Liver (tissue), 9 donors: Measurements from ENCODE around the gene RSPH4A. TPM values are rescaled to one million over a fixed set of nuclear protein-coding genes. Genes with fewer than 3 reads are reported as not detected.

Experiments used
- DNase-seq: peaks from one replicate; pipeline ENCODE4 v3.0.0-alpha.2; 2017; ENCODE audit warnings: low spot score
- H3K27ac ChIP-seq, 2 donors: one replicate each; pipeline ENCODE4 v1.7.0; 2013; ENCODE audit warnings: inconsistent platforms in 2 of 2, low read length in 2 of 2, control low read depth in 1 of 2, low read depth in 1 of 2, mild to moderate bottlenecking in 1 of 2
- H3K27me3 ChIP-seq, 4 donors: one replicate each; pipeline versions ENCODE4 v1.6.1 to v1.7.0; 2013; ENCODE audit warnings: low read length in 3 of 4, inconsistent platforms in 1 of 4, mild to moderate bottlenecking in 1 of 4, moderate library complexity in 1 of 4; ENCODE audit not compliant: control insufficient read depth in 4 of 4, insufficient read depth in 4 of 4
- H3K36me3 ChIP-seq, 4 donors: one replicate each; pipeline versions ENCODE4 v1.6.1 to v1.7.0; 2013; ENCODE audit warnings: low read length in 3 of 4, mild to moderate bottlenecking in 3 of 4, low read depth in 1 of 4, moderate library complexity in 1 of 4; ENCODE audit not compliant: control insufficient read depth in 4 of 4, insufficient read depth in 3 of 4
- H3K4me1 ChIP-seq, 4 donors: one replicate each; pipeline versions ENCODE4 v1.6.1 to v1.7.0; 2013; ENCODE audit warnings: low read length in 3 of 4, mild to moderate bottlenecking in 3 of 4, moderate library complexity in 1 of 4; ENCODE audit not compliant: control insufficient read depth in 4 of 4, insufficient read depth in 4 of 4
- H3K4me3 ChIP-seq, 3 donors: one replicate each; pipeline versions ENCODE4 v1.6.1 to v1.7.0; 2013; ENCODE audit warnings: low read length in 3 of 3, control low read depth in 1 of 3, low read depth in 1 of 3, mild to moderate bottlenecking in 1 of 3
- H3K9ac ChIP-seq, 2 donors: one replicate each; pipeline ENCODE4 v1.7.0; 2013; ENCODE audit warnings: low read length in 2 of 2, mild to moderate bottlenecking in 2 of 2, moderate library complexity in 2 of 2, control low read depth in 1 of 2, low read depth in 1 of 2
- H3K9me3 ChIP-seq, 4 donors: one replicate each; pipeline versions ENCODE4 v1.6.1 to v1.7.0; 2013; ENCODE audit warnings: low read length in 3 of 4; ENCODE audit not compliant: control insufficient read depth in 4 of 4
- EGR1 ChIP-seq, 2 donors: IDR thresholded peaks; 2 replicates each; pipeline ENCODE4 v1.6.1; 2016 to 2018; ENCODE audit warnings: antibody characterized with exemption in 2 of 2, low read depth in 2 of 2
- FOXA1 ChIP-seq: IDR thresholded peaks from 2 replicates; pipeline ENCODE4 v1.6.1; 2016; ENCODE audit warnings: antibody characterized with exemption
- FOXA2 ChIP-seq: IDR thresholded peaks from 2 replicates; pipeline ENCODE4 v1.6.1; 2016; ENCODE audit warnings: antibody characterized with exemption
- GABPA ChIP-seq, 2 donors: IDR thresholded peaks in 1 of 2; conservative IDR thresholded peaks in 1 of 2; 2 replicates each; pipeline ENCODE4 v1.6.1; 2016; ENCODE audit warnings: antibody characterized with exemption in 2 of 2, mild to moderate bottlenecking in 1 of 2, moderate library complexity in 1 of 2
- HNF4A ChIP-seq, 2 donors: conservative IDR thresholded peaks; 2 replicates each; pipeline ENCODE4 v1.6.1; 2016; ENCODE audit warnings: antibody characterized with exemption in 2 of 2, mild to moderate bottlenecking in 2 of 2
- HNF4G ChIP-seq: IDR thresholded peaks from 2 replicates; pipeline ENCODE4 v1.6.1; 2016; ENCODE audit warnings: antibody characterized with exemption
- JUND ChIP-seq, 2 donors: IDR thresholded peaks; 2 replicates each; pipeline ENCODE4 v1.6.1; 2016; ENCODE audit warnings: antibody characterized with exemption in 2 of 2
- NR2F2 ChIP-seq: IDR thresholded peaks from 2 replicates; pipeline ENCODE4 v1.6.1; 2016; ENCODE audit warnings: antibody characterized with exemption
- RAD21 ChIP-seq, 2 donors: IDR thresholded peaks; 2 replicates each; pipeline ENCODE4 v1.6.1; 2016; ENCODE audit warnings: antibody characterized with exemption in 2 of 2, mild to moderate bottlenecking in 2 of 2
- RXRA ChIP-seq, 2 donors: IDR thresholded peaks; 2 replicates each; pipeline ENCODE4 v1.6.1; 2017 to 2018; ENCODE audit warnings: antibody characterized with exemption in 2 of 2, mild to moderate bottlenecking in 1 of 2
- SP1 ChIP-seq: IDR thresholded peaks from 2 replicates; pipeline ENCODE4 v1.6.1; 2018; ENCODE audit warnings: antibody characterized with exemption, mild to moderate bottlenecking
- TAF1 ChIP-seq: conservative IDR thresholded peaks from 2 replicates; pipeline ENCODE4 v1.6.1; 2016; ENCODE audit warnings: antibody characterized with exemption, mild to moderate bottlenecking
- YY1 ChIP-seq: IDR thresholded peaks from 2 replicates; pipeline ENCODE4 v1.6.1; 2016; ENCODE audit warnings: antibody characterized with exemption, mild to moderate bottlenecking
- WGBS: extraction: QIAGEN DNeasy Blood & Tissue Kit; methylation state at CpG from one replicate; pipeline ENCODE4 v1.1.7; 2013; 5-methylcytosine and 5-hydroxymethylcytosine counted together
- polyA plus RNA-seq, 2 donors: library from polyadenylated mRNA; stranded (reverse) in 1 of 2; unstranded in 1 of 2; fragments of 200-250 nt in 1 of 2; fragments of >200 nt in 1 of 2; fragmentation: Nextera tagmentation in 1 of 2; extraction: Ambion mirVana in 1 of 2; gene quantifications; one replicate each; pipeline versions ENCODE4 v1.2.1 to v1.2.3, GENCODE V29; 2013 to 2015
- total RNA-seq, 2 donors: library from RNA; depleted of rRNA; stranded (reverse); fragments of >200 nt; gene quantifications; one replicate each; pipeline ENCODE4 v1.2.3, GENCODE V29; 2014
- TF ChIP-seq, protein P1 (sequence below): fragments of 150-350 bp; IDR thresholded peaks from 2 replicates; pipeline ENCODE4 v1.5.1; 2017; ENCODE audit warnings: improper control_type of control experiment, low read depth, low read length; ENCODE audit not compliant: missing input control
- TF ChIP-seq, protein P2 (sequence below): IDR thresholded peaks from 2 replicates; pipeline ENCODE4 v1.6.1; 2016; ENCODE audit warnings: antibody characterized with exemption
- TF ChIP-seq, protein P3 (sequence below): IDR thresholded peaks from 2 replicates; pipeline ENCODE4 v1.6.1; 2016; ENCODE audit warnings: antibody characterized with exemption, mild to moderate bottlenecking
- TF ChIP-seq, protein P4 (sequence below): IDR thresholded peaks from 2 replicates; pipeline ENCODE4 v1.6.1; 2016; ENCODE audit warnings: antibody characterized with exemption
- TF ChIP-seq, protein P5 (sequence below): IDR thresholded peaks from 2 replicates; pipeline ENCODE4 v1.6.1; 2016; ENCODE audit warnings: antibody characterized with exemption
- donor health status: healthy.
- donor health status: healthy.
- donor health status: healthy.
- donor health status: healthy.
- donor health status: healthy.

The RSPH4A gene
- total and polyA plus RNA-seq, 4 donors, result 0.06 to 0.50 (median 0.10) TPM; not detected in 1

DNA sequence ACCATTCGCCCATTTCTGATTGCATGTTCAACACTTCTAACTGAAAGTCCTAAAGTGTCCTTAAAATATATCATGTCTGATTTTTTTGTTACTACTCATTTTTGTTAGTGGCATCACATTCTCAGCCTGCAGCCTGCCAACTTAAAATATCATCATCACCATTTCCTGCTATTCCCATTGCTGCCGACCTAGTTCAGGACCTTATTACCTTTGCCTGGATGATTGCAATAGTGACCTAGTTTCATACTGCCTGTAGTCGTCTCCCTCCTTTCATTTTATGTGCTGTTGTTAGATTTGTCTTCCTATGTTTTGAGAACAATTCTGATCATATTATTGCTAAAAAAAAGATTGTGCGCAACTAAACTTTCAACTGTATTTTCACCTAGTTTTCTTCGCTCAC is 38.8 kb upstream of the RSPH4A start:
- 67% methylated on average over 5 of the region's 5 CpGs for WGBS
- TF ChIP-seq, protein P1, sequence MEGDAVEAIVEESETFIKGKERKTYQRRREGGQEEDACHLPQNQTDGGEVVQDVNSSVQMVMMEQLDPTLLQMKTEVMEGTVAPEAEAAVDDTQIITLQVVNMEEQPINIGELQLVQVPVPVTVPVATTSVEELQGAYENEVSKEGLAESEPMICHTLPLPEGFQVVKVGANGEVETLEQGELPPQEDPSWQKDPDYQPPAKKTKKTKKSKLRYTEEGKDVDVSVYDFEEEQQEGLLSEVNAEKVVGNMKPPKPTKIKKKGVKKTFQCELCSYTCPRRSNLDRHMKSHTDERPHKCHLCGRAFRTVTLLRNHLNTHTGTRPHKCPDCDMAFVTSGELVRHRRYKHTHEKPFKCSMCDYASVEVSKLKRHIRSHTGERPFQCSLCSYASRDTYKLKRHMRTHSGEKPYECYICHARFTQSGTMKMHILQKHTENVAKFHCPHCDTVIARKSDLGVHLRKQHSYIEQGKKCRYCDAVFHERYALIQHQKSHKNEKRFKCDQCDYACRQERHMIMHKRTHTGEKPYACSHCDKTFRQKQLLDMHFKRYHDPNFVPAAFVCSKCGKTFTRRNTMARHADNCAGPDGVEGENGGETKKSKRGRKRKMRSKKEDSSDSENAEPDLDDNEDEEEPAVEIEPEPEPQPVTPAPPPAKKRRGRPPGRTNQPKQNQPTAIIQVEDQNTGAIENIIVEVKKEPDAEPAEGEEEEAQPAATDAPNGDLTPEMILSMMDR, result no peak
- TF ChIP-seq HNF4A (conservative IDR thresholded peaks at IDR 0.05) (no peak), EGR1 (IDR thresholded peaks at IDR 0.05; ENCODE audit: low read depth in 2 of 2) (no peak), JUND (IDR thresholded peaks at IDR 0.05) (no peak), TAF1 (no peak), NR2F2 (no peak), RAD21 (IDR thresholded peaks at IDR 0.05) (peak in 1 of 2 donors; percentile 4), RXRA (IDR thresholded peaks at IDR 0.05) (peak in 1 of 2 donors; percentile 37), SP1 (no peak), HNF4G (no peak), FOXA2 (no peak), FOXA1 (no peak), YY1 (no peak), GABPA (IDR thresholded peaks at IDR 0.05 in 1 of 2, conservative IDR thresholded peaks at IDR 0.05 in 1 of 2) (no peak)
- TF ChIP-seq, protein P2, sequence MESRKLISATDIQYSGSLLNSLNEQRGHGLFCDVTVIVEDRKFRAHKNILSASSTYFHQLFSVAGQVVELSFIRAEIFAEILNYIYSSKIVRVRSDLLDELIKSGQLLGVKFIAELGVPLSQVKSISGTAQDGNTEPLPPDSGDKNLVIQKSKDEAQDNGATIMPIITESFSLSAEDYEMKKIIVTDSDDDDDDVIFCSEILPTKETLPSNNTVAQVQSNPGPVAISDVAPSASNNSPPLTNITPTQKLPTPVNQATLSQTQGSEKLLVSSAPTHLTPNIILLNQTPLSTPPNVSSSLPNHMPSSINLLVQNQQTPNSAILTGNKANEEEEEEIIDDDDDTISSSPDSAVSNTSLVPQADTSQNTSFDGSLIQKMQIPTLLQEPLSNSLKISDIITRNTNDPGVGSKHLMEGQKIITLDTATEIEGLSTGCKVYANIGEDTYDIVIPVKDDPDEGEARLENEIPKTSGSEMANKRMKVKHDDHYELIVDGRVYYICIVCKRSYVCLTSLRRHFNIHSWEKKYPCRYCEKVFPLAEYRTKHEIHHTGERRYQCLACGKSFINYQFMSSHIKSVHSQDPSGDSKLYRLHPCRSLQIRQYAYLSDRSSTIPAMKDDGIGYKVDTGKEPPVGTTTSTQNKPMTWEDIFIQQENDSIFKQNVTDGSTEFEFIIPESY, result no peak
- TF ChIP-seq, protein P3, sequence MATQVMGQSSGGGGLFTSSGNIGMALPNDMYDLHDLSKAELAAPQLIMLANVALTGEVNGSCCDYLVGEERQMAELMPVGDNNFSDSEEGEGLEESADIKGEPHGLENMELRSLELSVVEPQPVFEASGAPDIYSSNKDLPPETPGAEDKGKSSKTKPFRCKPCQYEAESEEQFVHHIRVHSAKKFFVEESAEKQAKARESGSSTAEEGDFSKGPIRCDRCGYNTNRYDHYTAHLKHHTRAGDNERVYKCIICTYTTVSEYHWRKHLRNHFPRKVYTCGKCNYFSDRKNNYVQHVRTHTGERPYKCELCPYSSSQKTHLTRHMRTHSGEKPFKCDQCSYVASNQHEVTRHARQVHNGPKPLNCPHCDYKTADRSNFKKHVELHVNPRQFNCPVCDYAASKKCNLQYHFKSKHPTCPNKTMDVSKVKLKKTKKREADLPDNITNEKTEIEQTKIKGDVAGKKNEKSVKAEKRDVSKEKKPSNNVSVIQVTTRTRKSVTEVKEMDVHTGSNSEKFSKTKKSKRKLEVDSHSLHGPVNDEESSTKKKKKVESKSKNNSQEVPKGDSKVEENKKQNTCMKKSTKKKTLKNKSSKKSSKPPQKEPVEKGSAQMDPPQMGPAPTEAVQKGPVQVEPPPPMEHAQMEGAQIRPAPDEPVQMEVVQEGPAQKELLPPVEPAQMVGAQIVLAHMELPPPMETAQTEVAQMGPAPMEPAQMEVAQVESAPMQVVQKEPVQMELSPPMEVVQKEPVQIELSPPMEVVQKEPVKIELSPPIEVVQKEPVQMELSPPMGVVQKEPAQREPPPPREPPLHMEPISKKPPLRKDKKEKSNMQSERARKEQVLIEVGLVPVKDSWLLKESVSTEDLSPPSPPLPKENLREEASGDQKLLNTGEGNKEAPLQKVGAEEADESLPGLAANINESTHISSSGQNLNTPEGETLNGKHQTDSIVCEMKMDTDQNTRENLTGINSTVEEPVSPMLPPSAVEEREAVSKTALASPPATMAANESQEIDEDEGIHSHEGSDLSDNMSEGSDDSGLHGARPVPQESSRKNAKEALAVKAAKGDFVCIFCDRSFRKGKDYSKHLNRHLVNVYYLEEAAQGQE, result no peak
- TF ChIP-seq, protein P4, sequence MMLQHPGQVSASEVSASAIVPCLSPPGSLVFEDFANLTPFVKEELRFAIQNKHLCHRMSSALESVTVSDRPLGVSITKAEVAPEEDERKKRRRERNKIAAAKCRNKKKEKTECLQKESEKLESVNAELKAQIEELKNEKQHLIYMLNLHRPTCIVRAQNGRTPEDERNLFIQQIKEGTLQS, result peak; percentile 23
- TF ChIP-seq, protein P5, sequence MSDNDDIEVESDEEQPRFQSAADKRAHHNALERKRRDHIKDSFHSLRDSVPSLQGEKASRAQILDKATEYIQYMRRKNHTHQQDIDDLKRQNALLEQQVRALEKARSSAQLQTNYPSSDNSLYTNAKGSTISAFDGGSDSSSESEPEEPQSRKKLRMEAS, result no peak
- Histone ChIP-seq H3K4me3 (no peak overlapping the region), H3K4me1 (peaks cover 3 to 13% (median 10%) of the 10 kb centered on the region in 4 donors), H3K36me3 (peaks cover 0 to 6% (median 1%) of the 10 kb centered on the region in 4 donors), H3K27ac (no peak overlapping the region), H3K9me3 (no peaks in the 10 kb centered on the region), H3K27me3 (no peaks in the 10 kb centered on the region), H3K9ac (no peak overlapping the region)
- no peak for DNase-seq
